Activated T-cell treated with anti-CD3 and anti-CD28 coated beads, Interleukin-2, amount 50 U/mL, for 1 hour (primary cell): ENCODE results near the gene TTC3.

Source experiments
- DNase-seq: peaks from one replicate; pipeline ENCODE4 v3.0.0-alpha.2; 2020

The TTC3 gene

DNA sequence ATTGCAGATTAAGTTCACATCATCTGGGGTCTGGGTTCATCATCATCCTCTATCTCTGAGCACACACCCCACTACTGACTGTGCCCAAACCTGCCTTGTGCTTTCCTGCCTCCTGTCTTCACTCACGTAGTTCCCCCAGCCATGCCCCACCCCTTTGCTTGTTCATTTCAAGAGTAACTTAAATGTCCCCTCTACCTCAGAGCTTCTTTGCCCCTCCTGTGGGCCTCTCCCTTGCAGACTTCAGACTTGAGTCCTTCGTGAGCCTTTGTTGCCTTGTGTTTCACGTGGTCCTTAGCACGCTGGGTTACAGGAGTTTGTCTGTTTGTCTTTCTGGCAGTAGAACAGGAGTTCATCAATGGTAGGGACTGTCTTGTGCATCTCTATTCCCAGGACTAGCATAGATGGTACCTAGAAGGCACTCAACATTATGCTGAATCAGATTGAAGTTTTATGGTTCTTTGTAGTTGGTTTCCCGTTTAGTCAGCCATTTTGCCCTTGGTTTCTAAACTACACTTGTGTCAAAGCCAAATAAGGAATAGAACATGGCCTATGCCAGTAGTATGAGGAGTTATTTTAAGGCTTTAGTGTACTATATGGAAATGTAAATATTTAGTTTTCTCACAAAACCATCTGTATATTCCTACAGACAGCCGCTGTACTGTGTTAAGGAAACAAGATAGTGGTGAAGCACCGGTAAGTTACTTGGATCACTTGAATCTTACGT, 86.2 kb downstream of the TTC3 start:
- DNase-seq, result no peak

- DNase-seq, result no peak
These were observed 86.9 kb downstream of the TTC3 start for GRCh38 chr21:37159949-37160348.

DNA sequence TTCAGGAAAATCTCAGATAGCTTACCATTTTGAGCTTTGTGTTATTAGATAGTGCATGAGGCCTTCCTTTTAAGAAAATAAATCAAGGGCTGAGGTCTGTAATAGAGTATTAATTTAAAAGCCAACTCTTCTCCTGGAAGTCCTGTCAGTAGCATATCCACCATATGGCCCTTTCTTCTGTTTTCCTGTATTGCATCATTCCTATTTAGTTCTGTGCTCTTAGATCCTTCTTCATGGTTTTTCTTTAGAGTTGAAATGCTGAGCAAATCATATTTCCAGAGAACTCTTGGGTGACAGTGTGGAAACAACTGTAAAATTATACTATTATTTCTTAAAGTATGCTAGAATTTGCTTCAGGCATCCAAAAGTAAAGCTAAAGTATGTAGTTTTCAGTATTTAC, 91.7 kb downstream of the TTC3 start:
- no peak for DNase-seq

DNA sequence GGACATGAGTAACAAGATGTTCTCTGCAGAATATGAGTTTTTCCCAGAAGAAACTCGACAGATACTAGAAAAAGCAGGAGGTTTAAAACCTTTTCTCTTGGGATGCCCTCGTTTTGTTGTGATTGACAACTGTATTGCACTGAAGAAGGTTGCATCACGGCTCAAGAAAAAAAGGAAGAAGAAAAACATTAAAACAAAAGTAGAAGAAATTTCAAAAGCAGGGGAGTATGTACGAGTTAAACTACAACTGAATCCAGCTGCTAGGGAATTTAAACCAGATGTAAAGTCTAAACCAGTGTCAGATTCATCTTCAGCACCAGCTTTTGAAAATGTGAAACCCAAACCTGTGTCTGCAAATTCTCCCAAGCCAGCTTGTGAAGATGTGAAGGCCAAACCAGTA, 92.5 kb downstream of the TTC3 start:
- no peak for DNase-seq

GRCh38 chr21:37166733-37167132, 93.7 kb downstream of the TTC3 start:
- DNase-seq, result no peak

DNA sequence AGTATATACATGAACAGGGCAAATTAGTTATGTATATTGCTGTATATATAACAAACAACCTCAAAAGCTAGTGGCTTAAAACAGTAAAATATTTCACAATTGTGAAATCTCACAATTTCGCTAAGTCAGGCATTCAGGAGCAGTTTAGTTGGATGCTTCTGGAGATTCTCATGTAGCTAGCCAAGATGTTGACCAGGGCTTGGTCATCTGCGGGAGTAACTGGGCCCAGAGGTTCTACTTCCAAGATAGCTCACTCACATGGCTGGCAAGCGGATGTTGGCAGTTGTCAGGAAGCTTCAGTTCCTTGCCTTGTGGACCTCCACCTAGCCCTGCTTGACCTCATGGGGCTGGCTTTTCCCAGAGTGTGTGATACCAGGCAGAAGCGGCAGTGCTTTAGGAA, 95.6 kb downstream of the TTC3 start:
- DNase-seq, result no peak

- DNase-seq, result no peak
These were observed 99.6 kb downstream of the TTC3 start for GRCh38 chr21:37172646-37173045.

GRCh38 chr21:37176716-37177115, 103.7 kb downstream of the TTC3 start:
- no peak for DNase-seq

DNA sequence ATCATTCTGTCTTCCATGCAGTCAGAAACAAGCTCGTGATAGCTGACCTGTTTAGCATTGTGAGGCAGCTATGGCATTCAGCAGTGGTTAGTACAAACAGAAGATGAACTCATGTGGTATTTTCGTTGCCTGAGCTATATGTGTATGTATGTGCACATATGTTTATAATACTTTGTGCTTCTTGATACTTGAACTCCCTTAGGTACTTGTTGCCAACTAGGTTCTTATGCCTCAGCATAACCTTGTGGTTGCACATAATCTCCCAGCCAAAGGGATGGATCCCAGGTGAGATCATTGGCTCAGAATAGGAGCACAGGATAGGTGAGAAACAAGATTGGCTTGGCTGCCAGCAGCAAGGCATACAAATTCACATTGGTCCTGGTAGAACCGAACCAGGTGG, 108.0 kb downstream of the TTC3 start:
- DNase-seq, result no peak

- no peak for DNase-seq
These were observed 109.2 kb downstream of the TTC3 start for GRCh38 chr21:37182222-37182621.

DNA sequence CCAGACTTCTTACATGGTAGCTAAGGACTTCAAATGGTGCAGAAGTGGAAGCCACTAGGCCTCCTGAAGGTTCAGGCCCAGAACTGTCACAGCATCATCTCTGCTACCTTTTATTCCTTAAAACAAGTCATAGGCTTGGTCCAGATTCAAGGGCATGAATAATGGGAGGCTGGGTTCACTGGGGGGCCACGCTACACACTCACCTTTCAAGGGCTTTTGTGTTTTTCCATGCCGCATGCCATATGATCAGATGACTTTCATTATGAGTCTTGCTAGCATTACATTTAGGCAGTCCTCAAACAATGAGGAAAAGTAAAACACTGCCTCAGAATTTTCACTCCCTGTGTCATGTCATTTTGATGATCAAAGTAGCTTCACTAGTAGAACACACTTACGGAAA, 110.7 kb downstream of the TTC3 start:
- DNase-seq, result no peak

DNA sequence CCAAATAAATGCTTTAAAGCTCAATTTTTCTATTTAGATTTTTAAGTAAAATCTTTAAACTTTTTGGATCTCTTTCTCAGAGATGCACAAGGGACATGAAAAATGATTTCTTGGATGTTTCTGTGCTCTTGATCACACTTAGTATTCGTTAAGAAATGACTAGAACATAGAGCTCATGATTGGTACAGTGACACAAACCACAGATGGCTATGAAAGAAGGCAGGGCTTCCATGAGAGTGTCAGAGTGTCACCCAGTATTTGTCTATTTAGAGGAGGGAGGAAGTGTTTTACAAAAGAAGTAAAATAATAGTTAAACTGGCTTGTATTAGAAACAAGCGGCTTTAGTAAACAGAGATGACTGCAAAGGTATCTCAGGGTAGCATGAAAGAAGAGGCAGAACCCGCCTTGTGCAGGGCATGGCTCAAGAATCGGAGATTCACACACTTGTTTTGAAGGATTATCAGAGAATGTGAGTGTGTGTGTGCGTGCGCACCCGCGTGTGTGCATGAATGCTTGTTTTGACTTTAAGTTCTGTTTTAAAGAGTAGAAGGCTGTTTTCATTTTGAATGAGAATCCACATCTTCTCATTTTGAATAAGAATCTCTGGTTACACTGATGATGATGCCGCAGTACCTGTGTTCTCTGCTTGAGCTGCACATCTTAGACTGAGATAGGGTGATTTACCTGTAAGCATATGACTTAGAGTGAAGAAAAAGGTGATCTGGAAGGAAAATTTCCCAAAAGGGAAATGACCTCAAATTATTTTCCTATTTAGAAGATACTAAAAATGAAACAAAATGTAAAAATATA, 111.9 kb downstream of the TTC3 start:
- DNase-seq, result no peak

DNA sequence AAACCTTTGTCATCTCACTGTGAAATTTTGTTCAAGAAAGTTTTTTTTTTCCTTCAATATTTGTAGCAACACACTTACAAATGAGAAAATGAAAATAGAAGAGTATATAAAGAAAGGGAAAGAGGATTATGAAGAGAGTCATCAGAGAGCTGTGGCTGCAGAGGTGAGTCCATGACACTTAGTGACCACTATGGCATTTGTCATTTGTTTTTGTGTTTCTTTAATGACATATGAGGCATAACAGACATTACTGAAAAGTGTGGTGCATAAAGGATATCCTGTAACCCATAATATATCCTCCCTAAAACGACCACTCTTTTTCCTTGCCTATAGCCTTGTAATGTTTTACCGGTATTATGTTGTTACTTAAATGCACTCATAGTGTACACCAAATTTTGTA, 113.9 kb downstream of the TTC3 start:
- no peak for DNase-seq

- DNase-seq, result no peak
These were observed 115.8 kb downstream of the TTC3 start for GRCh38 chr21:37188825-37189224.

GRCh38 chr21:37192019-37192418, 119.0 kb downstream of the TTC3 start:
- DNase-seq, result no peak

DNA sequence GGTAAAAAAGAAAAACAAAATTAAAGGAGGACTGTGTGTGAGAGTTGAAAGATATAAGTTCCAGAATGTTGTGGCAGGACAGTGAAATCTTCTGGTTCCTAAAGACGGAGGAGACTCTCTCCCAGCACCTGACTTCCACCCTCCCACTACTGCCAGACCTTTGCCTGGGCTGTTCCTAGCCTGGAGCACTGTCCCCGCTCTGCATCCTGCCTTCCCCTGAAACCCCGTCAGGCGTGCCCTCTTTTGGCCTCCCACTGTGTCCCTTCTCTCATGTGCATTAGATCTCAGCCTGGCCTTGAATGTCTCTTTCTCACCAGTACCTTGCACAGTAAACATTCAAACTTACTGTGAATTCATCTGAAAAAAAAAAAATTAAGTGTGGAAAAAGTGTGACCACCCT, 120.0 kb downstream of the TTC3 start:
- no peak for DNase-seq

DNA sequence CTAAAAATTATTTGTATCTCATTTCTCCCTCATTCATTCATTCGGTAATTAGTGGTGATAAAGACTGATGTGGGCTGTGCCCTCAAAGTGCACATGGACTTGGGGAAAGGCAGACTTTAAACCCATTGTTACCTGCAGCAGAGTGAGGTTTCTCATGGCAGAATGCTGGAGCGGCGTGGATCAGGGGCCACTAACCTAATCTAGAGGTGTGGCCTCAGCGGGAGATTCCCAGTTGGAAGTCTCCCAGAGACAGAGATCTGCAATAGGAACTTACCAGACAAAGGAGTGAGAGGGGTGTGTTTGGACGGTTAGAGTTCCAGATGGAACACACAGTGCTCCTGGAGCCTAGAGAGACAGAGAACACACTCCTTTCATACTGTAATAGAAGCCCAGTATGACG, 120.6 kb downstream of the TTC3 start:
- no peak for DNase-seq

DNA sequence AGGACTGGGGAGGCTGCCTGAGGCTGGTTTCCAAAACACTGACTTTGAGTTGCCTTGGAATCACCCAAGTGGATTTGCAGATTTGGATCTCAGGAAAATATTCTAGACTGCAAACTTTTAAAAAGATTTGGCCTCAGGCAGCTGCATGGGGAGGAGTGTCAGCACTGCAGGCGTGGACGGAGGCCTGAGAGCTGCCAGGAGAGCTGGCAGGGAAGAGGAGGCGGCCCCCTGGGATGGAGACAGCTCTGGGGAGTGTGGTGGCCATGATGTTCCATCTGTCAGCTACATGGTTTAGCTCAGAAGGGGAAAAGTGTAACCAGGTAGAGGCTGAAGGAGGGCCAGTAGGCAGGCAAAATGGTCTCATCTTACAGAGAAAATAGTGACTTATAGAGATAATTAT, 122.0 kb downstream of the TTC3 start:
- no peak for DNase-seq

DNA sequence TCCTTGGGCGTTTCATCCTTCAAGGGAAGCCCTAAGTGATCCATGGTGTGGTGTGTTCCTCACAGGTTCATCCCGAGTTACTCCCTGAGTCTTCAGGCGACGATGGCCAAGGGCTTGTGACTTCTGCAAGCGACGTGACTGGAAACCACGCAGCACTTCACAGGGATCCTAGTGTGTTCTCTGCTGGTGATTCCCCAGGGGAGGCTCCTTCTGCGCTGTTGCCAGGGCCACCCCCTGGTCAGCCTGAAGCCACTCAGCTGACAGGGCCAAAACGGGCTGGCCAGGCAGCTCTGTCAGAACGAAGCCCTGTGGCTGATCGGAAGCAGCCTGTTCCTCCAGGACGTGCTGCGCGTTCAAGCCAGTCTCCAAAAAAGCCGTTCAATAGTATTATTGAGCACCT, 122.6 kb downstream of the TTC3 start:
- no peak for DNase-seq

DNA sequence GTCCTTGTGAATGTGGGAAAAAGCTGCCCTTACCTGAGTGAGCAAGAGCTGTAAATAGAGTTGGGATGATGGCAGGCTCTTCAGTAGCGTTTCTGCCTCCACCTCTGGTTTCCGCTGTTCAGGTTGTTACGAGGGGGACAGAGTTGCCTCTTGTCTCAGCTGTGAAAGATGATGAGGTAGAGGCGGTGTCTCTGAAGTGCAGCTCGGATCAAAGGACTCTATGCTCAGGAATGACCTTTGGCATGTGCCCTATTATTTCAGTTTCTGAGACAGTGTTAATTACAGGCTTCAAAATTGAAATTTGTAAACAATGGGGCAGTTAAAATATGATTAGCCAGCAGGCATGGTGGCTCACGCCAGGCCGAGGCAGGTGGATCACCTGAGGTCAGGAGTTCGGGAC, 123.8 kb downstream of the TTC3 start:
- DNase-seq, result no peak

GRCh38 chr21:37197746-37198145, 124.7 kb downstream of the TTC3 start:
- DNase-seq, result no peak

GRCh38 chr21:37199057-37199924, 126.2 kb downstream of the TTC3 start:
- DNase-seq, result no peak

- no peak for DNase-seq
These were observed 127.8 kb downstream of the TTC3 start for GRCh38 chr21:37200641-37201480.
